ENCODE data around the gene TEX2.
"Not testable (repeated sequence)": the region's sequence is repeated elsewhere in the genome, so short reads cannot be mapped to it uniquely, and the experiment has no call there.

Gene TEX2

DNA sequence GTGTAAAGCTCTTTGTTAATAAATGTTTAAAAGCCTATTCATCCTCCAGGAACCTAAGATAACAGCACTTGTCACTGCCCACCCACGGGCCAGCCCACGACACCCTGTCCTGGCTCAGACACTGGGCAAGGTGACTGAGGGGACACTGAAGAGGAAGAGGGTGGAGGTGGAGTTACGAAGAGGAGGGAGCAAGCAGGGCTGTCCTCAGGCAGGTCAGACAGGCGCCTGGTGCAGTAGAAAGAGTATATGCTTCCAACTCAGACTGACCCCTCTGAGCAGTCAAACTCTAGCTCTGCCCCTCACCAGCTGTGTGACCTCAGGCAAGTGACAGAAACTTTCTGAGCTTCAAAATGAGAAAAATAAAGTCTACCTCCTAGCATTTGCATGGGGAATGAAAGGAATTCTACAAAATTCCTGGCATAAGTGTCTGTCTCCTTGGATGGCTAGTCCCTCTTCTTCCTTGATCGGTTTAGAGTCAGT lies 22.8 kb downstream of the TEX2 start:
- DNase-seq (ENCODE audit: low spot score), result no peak

- not testable (repeated sequence) for DNase-seq (ENCODE audit: low spot score)
Measured at GRCh38 chr17:64238449-64238848, 24.6 kb downstream of the TEX2 start.

- DNase-seq (ENCODE audit: low spot score), result no peak
Measured at GRCh38 chr17:64236827-64237403, 26.1 kb downstream of the TEX2 start.

DNA sequence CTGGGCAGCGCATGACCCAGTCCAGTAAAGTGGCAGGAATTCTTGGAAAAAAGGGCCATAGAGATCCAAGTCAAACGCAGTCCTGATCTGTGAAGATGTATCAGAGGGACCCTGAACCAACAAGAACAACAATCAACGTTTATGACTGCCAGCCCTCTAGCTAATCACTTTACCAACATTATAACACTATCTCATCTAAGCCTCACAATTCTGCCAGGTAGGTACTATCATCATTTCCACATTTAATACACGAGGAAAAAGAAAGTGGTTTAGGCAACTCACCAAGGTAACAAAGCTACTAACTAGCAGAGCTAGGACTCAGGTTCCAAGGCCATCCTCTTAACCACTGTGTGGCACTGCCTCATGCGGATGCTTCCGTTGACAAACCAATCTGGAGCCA lies 28.1 kb downstream of the TEX2 start:
- no peak for DNase-seq (ENCODE audit: low spot score)

- DNase-seq (ENCODE audit: low spot score), result no peak
Measured at GRCh38 chr17:64232466-64233262, 30.4 kb downstream of the TEX2 start.

DNA sequence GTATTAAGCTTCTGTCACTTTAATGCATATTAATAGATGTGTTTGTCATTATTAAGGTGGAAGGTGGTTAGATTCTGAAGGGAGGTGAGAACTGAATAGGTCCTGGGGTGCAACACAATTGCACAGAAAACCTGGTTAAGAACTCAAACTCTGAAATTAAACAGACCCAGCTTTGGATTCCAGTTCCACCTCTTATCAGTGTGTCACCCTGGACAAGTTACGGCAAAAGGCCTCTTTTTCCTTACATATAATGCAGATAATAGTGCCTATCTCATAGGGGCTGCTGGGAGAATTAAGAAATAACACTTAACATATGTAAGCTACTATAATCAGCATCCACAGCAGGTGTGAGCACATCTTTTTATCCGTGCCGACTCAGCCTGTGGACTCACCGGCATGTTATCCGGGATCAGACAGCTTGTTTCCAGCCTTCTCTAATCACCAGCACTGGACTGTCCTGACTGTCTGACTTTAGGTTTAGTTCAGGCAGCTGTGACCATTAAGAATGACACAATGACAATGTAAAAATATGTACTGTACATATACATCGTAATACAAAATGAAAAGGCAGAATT lies 31.4 kb downstream of the TEX2 start:
- DNase-seq (ENCODE audit: low spot score), result no peak

GRCh38 chr17:64230791-64231408 lies 32.2 kb downstream of the TEX2 start:
- peak; percentile 28 for DNase-seq (ENCODE audit: low spot score)

DNA sequence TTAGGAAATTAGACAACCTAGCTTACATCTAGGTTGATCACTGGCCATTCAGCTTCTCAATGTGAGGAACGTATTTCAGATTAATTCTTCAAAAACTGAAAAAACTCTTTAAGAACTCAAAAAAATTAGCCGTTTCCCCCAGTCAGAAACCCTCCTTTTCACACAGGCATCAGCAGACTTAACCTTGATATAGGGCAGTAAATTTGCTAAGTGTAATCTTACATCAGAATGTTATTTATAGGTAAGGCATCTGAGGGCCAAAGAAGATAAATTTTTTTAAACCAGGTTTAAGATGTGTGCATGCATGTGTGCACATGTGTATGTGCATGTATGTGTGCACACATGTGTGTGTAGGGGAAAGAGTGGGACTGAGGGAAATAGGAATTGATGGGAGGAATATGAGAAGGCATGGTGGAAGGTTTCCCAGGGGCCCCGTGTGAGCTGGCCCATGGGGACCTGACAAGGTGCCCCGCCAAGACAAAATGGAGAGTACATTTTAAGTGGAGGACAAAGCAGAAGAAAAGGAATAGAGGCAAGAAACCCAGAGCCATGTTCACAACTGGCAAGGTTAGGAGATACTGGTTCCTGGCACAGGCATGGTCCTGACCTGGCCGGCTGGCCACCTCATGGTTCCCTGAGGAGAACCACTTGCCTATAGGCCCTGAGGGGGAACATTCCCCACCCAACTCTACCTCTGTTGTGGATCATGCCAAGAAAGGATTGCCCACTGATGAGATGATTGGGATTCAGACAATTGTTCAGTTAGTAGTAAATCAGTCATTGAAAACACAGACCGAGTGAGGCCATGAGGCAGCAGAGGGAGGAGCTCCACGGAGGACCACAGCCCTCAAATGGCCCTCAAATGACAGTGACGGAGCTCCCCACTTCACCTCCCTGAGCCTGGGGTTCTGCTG lies 33.0 kb downstream of the TEX2 start:
- no peak for DNase-seq (ENCODE audit: low spot score)

DNA sequence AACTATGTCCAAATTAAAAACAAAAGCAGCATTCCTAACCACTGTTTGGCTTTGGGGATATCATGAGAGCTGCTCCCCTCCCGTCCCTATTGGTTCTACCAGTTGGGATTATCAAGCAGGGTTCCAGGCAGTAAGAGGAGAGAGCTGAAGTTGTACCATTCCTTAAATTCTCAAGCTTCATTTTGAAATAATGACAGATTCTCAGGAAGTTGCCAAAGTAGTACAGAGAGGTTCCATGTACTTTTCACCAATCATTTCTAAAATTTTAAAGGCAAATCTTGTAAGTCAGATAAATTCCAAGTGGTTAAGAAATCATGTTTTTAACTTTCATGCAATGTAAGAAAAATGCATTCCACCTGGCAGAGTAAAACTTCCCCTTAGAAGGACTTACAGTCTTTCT lies 36.9 kb downstream of the TEX2 start:
- DNase-seq (ENCODE audit: low spot score), result no peak

- DNase-seq (ENCODE audit: low spot score), result no peak
Measured at GRCh38 chr17:64225410-64225809, 37.6 kb downstream of the TEX2 start.

- no peak for DNase-seq (ENCODE audit: low spot score)
Measured at GRCh38 chr17:64223931-64224629, 39.0 kb downstream of the TEX2 start.

DNA sequence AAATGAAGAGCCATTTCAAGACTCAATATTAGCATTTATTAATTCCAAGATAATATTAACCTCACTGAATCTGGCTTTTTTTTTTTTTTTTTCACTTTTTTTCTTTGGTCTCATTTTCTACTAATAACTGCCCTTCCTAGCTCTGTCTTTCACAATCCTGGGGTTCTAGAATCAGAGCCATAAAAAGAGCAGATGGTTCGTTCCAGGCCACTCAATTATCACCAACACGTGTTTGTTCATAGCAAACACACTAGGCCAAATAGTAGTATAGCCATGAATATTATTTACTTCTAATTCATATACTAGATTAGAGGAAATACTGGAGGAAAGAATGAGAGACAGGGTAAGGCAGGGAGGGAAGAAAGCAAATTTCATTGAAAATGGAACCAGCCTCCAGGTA lies 39.8 kb downstream of the TEX2 start:
- no peak for DNase-seq (ENCODE audit: low spot score)

DNA sequence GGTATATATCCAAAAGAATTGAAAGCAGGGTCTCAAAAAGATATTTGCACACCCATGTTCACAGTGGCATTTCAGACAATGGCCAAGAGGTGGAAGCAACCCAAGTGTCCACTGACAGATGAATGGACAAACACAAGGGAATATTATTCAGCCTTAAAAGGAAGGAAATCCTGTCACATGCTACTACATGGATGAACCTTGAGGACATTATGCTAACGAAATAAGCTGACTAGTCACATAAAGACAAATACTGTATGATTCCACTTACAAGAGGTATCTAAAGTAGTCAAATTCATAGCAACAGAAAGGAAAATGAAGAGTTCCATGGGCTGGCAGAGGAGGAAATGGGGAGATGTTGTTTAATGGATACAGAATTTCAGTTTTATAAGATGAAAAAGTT lies 41.4 kb downstream of the TEX2 start:
- no peak for DNase-seq (ENCODE audit: low spot score)

DNA sequence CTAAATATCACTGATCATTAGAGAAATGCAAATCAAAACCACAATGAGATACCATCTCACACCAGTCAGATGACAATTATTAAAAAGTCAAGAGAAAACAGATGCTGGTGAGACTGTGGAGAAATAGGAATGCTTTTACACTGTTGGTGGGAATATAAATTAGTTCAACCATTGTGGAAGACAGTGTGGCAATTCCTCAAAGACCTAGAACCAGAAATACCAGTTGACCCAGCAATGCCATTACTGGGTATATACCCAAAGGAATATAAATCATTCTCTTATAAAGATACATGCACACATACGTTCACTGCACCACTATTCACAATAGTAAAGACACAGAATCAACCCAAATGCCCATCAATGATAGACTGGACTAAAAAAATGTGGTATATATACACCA lies 42.5 kb downstream of the TEX2 start:
- DNase-seq (ENCODE audit: low spot score), result not testable (repeated sequence)

- no peak for DNase-seq (ENCODE audit: low spot score)
Measured at GRCh38 chr17:64219571-64219970, 43.5 kb downstream of the TEX2 start.

DNA sequence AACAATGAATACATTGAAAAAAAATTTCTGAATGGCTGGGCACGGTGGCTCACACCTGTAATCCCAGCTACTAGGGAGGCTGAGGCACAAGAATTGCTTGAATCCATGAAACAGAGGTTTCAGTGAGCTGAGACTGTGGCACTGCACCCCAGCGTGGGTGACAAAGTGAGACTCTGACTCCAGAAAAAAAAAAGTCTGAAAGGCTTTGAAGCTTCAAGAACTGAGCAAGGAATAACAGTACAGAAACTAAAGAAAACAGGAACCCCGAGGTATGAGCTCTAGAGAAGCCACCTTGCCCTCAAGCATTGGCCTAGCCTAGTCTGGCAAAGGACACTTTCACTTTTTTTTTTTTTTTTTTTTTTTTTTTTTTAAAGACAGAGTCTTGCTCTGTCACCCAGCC lies 45.0 kb downstream of the TEX2 start:
- DNase-seq (ENCODE audit: low spot score), result no peak

- DNase-seq (ENCODE audit: low spot score), result peak; percentile 67
Measured at GRCh38 chr17:64217249-64217691, 45.8 kb downstream of the TEX2 start.

DNA sequence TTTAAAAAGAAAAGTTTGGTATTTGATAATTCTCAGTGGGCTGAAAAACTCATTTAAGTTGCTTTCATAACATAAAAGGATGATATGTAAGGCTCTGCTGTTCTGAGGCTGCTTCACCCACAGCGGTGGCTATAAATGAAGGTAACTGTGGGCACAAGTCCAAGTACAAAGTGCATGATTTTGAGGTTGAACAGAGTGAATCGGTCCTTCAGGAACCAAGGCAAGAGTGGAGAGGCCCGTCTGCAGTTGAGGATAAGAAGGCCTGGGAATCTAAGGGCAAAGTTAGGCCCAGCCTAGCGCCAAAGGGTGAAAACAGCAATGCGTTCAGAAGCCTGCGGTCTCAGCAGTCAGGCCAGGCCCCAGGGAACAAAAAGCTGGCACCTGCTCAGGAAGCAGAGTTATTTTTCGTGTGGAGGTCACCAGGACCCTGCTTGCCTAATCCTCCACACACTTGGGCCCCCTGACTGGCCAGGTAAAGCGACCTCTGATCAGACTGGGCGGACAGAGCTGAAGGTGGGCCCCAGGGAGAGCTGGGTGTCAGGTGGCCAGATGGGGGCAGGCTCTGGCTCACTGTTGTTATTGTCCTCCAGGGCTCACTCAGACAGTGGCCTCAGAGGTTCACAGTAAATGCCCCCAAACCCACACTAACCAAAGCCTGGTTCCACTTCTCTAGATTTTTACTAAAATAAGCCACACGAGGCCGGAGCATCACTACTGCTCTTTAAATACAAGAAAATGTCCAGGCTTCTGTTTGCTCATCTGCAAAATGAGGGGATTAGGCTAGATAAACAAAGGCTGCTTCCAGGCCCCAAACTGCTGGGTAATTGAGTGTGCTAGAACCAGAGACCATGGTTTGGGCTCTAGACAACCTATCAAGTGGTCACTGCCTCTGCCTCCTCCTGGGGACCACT lies 46.5 kb downstream of the TEX2 start:
- no peak for DNase-seq (ENCODE audit: low spot score)

DNA sequence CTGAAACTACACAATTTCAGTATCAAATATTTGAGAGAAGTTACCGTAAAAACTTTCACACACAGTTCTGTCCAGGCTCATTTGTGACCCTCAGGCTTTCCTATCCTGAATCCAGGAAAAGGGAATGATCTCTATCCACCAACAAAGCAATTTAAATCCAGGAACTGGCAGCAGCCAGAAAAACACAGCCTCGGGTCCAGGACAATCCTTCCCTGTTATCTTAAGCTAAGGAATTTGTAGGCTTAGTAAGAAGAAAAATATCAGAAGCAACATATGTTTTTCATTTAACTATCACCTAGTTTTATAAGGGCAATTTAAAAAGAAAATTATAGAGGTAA lies 47.1 kb downstream of the TEX2 start:
- no peak for DNase-seq (ENCODE audit: low spot score)

- DNase-seq (ENCODE audit: low spot score), result no peak
Measured at GRCh38 chr17:64214950-64215349, 48.1 kb downstream of the TEX2 start.
